SJSA1 (cell line): ENCODE results near the gene MIA. TPM values are rescaled to one million over a fixed set of nuclear protein-coding genes. Genes with fewer than 3 reads are reported as not detected.
"Not testable (repeated sequence)": the region's sequence is repeated elsewhere in the genome, so short reads cannot be mapped to it uniquely, and the experiment has no call there.

ENCODE experiments used
- DNase-seq, 2 experiments: peaks; one replicate each; pipeline ENCODE4 v3.0.0-alpha.2; 2015 to 2020; ENCODE audit warnings: low spot score in 2 of 2, low read depth in 1 of 2
- H3K27ac ChIP-seq: fragments of 250-450 bp; sonication (Bioruptor Pico); 2 replicates; pipeline ENCODE4 v1.5.1; 2020; ENCODE audit warnings: mild to moderate bottlenecking, moderate library complexity
- H3K27me3 ChIP-seq: fragments of 250-450 bp; sonication (Bioruptor Pico); replicated peaks from 2 replicates; pipeline ENCODE4 v1.5.1; 2020; ENCODE audit warnings: mild to moderate bottlenecking, moderate library complexity
- H3K36me3 ChIP-seq: fragments of 250-450 bp; sonication (Bioruptor Pico); 2 replicates; pipeline ENCODE4 v1.5.1; 2020; ENCODE audit warnings: mild to moderate bottlenecking
- H3K4me1 ChIP-seq: fragments of 250-450 bp; sonication (Bioruptor Pico); replicated peaks from 2 replicates; pipeline ENCODE4 v1.6.1; 2021; ENCODE audit warnings: mild to moderate bottlenecking
- H3K4me3 ChIP-seq: fragments of 250-450 bp; sonication (Bioruptor Pico); 2 replicates; pipeline ENCODE4 v1.5.1; 2020; ENCODE audit warnings: mild to moderate bottlenecking
- H3K9me3 ChIP-seq: fragments of 250-450 bp; sonication (Bioruptor Pico); replicated peaks from 2 replicates; pipeline ENCODE4 v1.5.1; 2020; ENCODE audit warnings: mild to moderate bottlenecking
- total RNA-seq: library from RNA; depleted of rRNA; stranded (reverse); fragments of >200 nt; shearing (Covaris generic); gene quantifications from 2 replicates; pipeline ENCODE4 v1.2.3, GENCODE V29; 2014

MIA gene
- total RNA-seq, 1 experiment from 2014 or later = not detected

DNA sequence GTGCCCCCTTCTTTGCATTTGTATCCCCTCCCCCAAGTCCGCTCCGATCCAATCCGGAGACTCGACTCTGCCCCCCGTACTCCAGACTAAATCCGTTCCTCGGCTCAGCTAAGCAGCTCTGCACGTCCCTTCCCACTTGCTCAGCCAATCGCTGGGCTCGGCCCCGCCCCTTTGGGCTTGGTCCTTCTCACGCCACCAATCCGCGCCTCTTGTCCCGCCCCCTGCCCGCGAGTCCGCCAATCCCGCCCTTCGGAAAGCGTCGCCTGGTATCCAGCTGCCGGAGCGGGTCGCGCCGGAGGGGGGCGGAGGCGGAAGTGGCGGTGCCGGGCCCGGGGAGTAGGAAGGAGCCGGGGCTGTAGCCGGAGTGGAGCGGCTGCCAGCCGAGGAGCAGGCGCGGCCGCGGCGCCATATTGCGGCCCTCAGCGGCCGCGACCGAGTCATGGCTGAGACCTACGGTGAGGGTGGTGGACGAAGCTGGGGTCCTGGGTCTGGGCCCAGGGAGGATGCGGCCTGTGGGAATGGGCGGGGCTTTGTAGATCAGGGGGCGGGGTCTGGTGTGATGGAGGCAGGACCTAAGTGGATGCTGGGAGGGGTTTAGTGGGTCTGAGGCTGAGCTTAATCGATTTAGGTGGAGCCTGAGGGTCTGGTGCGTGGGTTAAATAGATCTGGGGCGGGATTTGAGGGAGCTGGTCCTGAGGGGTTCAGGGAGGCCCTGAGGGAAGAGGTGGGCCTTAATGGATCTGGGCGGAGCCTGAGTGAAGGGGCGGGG is 2.8 kb downstream of the MIA start, which contains the start of gene RAB4B:
Gene RAB4B, plus strand, starts transcription at position 311 of the 769 bp plus-strand sequence. Its CDS starts 129 bp downstream, at position 440.
- H3K36me3 ChIP-seq = no peaks in the 10 kb centered on the region
- peaks cover 13% of the 10 kb centered on the region for H3K4me1 ChIP-seq
- peak within 1 kb of the TSS; percentile 70 for H3K4me3 ChIP-seq
- peak; percentile 100 for DNase-seq
- H3K27me3 ChIP-seq = no peaks in the 10 kb centered on the region
- H3K27ac ChIP-seq = peak within 1 kb of the TSS; percentile 78
- H3K9me3 ChIP-seq = no peaks in the 10 kb centered on the region

DNA sequence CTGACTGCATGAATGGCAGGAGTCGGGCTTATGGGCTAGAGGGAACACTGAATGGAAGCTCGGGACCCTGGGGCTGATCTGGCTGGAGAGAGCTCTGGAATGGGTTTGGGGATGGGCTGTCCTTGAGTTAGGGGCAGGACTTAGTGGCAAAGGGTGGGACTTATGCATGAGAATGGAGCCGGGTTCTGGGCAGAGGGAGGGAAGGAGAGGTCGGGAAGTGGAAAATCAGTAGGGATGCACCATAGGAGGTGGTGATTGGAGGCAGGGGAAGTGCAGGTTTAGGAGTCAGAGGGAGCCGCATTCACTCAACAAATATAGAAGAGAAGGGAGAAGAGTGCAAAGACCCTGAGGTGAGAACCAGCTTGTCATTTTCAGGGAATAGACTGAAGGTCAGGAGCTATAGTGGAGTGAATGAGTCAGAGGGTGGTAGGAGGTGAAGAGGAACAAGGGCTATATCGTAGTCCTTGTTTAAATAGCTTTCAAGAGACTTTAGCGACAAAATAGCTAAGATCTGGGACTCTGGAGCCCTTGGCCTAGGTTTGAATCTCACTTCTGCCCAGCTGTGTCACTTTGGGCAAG is 3.5 kb downstream of the MIA start:
- Histone ChIP-seq H3K36me3 (no peaks in the 10 kb centered on the region), H3K27me3 (no peaks in the 10 kb centered on the region), H3K4me3 (peak overlapping the region; percentile 70), H3K4me1 (peaks cover 13% of the 10 kb centered on the region), H3K27ac (no peak overlapping the region), H3K9me3 (no peaks in the 10 kb centered on the region)
- DNase-seq = no peak

DNA sequence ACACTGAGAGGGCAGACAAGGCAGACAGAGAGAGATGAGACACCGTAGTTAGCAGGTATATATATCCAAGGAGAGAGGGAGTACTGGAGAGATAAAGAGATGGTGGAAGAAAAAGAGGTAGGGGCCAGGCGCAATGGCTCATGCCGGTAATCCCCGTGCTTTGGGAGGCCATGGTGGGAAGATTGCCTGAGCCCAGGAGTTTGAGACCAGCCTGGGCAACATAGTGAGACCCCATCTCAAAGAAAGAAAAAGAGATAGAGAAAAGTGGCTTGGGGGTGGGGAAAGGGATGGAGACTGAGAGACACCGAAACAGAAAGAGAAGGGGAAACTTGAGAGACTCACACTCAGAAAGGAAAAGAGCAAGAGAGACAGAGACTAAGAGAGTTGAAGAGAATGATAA is 5.3 kb downstream of the MIA start:
- H3K4me1 ChIP-seq = peaks cover 13% of the 10 kb centered on the region
- no peak overlapping the region for H3K27ac ChIP-seq
- H3K4me3 ChIP-seq = no peak overlapping the region
- no peaks in the 10 kb centered on the region for H3K9me3 ChIP-seq
- H3K27me3 ChIP-seq = no peaks in the 10 kb centered on the region
- no peak for DNase-seq
- H3K36me3 ChIP-seq = no peaks in the 10 kb centered on the region

DNA sequence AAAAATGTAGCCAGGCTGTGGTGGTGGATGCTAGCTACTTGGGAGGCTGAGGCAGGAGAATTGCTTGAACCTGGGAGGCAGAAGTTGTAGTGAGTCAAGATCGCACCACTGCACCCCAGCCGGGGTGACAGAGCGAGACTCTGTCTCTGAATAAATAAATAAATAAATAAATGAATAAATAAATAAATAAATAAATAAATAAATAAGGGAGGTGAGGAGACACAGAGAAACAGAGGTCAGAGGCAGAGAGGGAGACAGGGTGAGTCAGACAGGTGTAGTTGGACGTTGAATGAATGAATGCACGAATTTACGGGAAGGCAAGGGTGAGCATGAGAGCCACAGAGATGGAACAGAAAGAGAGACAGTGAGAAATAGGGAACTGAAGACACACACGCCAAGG is 5.8 kb downstream of the MIA start:
- Histone ChIP-seq H3K4me3 (no peak overlapping the region), H3K36me3 (no peaks in the 10 kb centered on the region), H3K27ac (no peak overlapping the region), H3K27me3 (no peaks in the 10 kb centered on the region), H3K9me3 (no peaks in the 10 kb centered on the region), H3K4me1 (peaks cover 13% of the 10 kb centered on the region)
- no peak for DNase-seq

- no peaks in the 10 kb centered on the region for H3K9me3 ChIP-seq
- no peaks in the 10 kb centered on the region for H3K36me3 ChIP-seq
- H3K4me1 ChIP-seq = peaks cover 7% of the 10 kb centered on the region
- no peak overlapping the region for H3K27ac ChIP-seq
- H3K27me3 ChIP-seq = no peaks in the 10 kb centered on the region
- no peak for DNase-seq
- no peak overlapping the region for H3K4me3 ChIP-seq
Measured at GRCh38 chr19:40783711-40784110, 8.4 kb downstream of the MIA start.

GRCh38 chr19:40784146-40784545 is 8.8 kb downstream of the MIA start:
- H3K36me3 ChIP-seq, H3K4me1 ChIP-seq: not testable (repeated sequence)

GRCh38 chr19:40785526-40785925 is 10.2 kb downstream of the MIA start:
- H3K36me3 ChIP-seq = no peaks in the 10 kb centered on the region
- no peaks in the 10 kb centered on the region for H3K9me3 ChIP-seq
- DNase-seq = no peak
- H3K27ac ChIP-seq = no peak overlapping the region
- no peaks in the 10 kb centered on the region for H3K27me3 ChIP-seq
- H3K4me3 ChIP-seq = no peak overlapping the region
- H3K4me1 ChIP-seq = no peaks in the 10 kb centered on the region

More at GRCh38 chr19:40784146-40784545, 8.8 kb downstream of the MIA start:
- H3K9me3 ChIP-seq, DNase-seq, H3K27me3 ChIP-seq, H3K27ac ChIP-seq, H3K4me3 ChIP-seq: not testable (repeated sequence)

DNA sequence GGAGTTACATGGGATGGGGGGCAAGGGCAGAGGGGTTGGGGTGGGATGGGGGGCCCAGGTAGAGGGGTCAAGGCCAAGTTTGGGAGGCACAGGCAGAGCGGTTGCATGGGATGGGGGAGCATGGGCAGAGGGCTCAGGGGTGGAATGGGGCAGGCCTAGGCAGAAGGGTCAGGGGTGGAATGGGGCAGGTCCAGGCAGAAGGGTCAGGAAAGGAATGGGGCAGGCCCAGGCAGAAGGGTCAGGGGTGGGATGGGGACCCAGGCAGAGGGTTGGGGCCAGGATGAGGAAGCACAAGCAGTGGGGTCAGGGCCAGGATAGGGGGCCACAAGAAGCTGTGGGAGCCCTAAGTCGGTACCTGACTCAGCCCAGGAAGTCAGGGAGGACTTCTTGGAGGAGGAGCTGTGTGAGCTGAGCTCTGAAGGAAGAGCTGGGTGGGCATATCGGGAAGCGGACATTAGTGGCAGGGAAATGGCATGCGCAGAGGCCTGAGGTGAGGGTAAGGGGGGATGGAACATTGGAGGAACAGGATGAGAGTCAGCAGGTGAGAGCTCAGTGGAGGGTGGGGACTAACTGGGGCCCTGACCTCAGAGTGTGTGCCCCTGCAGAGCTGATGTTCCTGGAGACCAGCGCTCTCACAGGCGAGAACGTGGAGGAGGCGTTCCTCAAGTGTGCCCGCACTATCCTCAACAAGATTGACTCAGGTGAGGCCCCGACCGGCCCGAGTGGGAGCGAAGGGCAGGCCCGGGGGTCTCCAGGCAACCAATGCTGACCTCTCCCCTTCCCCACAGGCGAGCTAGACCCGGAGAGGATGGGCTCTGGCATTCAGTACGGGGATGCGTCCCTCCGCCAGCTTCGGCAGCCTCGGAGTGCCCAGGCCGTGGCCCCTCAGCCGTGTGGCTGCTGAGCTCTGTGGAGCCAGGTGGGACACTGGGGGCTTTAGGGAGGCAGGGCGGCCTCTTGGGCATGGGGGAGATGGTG is 11.0 kb downstream of the MIA start:
- H3K27ac ChIP-seq = no peak overlapping the region
- DNase-seq = no peak
- no peaks in the 10 kb centered on the region for H3K4me1 ChIP-seq
- no peaks in the 10 kb centered on the region for H3K9me3 ChIP-seq
- H3K27me3 ChIP-seq = no peaks in the 10 kb centered on the region
- no peak overlapping the region for H3K4me3 ChIP-seq
- no peaks in the 10 kb centered on the region for H3K36me3 ChIP-seq

GRCh38 chr19:40791349-40791748 is 16.0 kb downstream of the MIA start:
- no peak overlapping the region for H3K27ac ChIP-seq
- H3K4me1 ChIP-seq = no peaks in the 10 kb centered on the region
- no peak for DNase-seq
- no peak overlapping the region for H3K4me3 ChIP-seq
- H3K9me3 ChIP-seq = no peaks in the 10 kb centered on the region
- no peaks in the 10 kb centered on the region for H3K27me3 ChIP-seq
- 0 out of 2 replicates have a peak, but pooled peaks cover 3% of the 10 kb centered on the region for H3K36me3 ChIP-seq

- 0 out of 2 replicates have a peak, but pooled peaks cover 3% of the 10 kb centered on the region for H3K36me3 ChIP-seq
- H3K4me1 ChIP-seq = no peaks in the 10 kb centered on the region
- no peak for DNase-seq
- H3K27me3 ChIP-seq = no peaks in the 10 kb centered on the region
- H3K4me3 ChIP-seq = no peak overlapping the region
- no peak overlapping the region for H3K27ac ChIP-seq
- no peaks in the 10 kb centered on the region for H3K9me3 ChIP-seq
Measured at GRCh38 chr19:40791996-40792395, 16.7 kb downstream of the MIA start.

- no peaks in the 10 kb centered on the region for H3K9me3 ChIP-seq
- H3K27me3 ChIP-seq = no peaks in the 10 kb centered on the region
- peaks cover 25% of the 10 kb centered on the region for H3K36me3 ChIP-seq
- no peak for DNase-seq
- H3K4me1 ChIP-seq = peaks cover 25% of the 10 kb centered on the region
- H3K4me3 ChIP-seq = peak overlapping the region; percentile 85
- no peak overlapping the region for H3K27ac ChIP-seq
Measured at GRCh38 chr19:40797166-40797962, 22.0 kb downstream of the MIA start.

DNA sequence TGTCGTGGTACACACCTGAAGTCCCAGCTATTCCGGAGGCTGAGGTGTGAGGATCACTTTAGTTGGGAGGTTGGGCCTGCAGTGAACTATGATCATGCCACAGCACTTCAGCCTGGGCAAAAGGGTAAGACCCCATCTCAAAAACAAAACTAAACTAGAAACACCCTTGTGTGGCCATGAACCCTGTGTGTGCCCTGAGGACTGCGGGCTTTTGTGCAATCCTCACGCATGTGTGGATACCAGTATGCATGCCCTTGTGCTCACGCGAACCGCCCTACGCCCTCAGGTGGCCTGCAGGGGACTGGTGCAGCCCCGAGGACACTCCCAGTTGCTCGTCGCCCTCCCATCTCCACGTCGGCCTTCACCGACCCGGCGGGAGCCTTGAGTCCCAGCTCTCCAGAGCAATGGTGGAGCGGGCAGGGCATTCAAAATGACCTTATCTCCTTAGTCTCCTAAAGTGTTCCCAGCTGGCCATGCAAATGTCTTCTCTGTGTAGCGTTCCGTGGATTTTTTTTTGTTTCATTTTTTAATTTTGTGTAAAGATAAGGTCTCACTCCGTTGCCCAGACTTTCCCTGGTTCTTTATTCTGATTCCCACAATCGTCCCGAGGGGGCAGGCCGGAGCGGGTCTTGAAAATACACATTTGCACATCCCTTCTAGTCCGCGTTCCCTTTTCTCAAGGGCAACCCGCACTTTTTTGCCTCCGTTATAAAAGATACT is 22.8 kb downstream of the MIA start:
- H3K4me1 ChIP-seq = peaks cover 25% of the 10 kb centered on the region
- H3K4me3 ChIP-seq = peak overlapping the region; percentile 85
- peaks cover 31% of the 10 kb centered on the region for H3K36me3 ChIP-seq
- H3K27me3 ChIP-seq = no peaks in the 10 kb centered on the region
- peak overlapping the region; percentile 4 for H3K27ac ChIP-seq
- DNase-seq = peak in 1 of 2 experiments; percentile 79
- no peaks in the 10 kb centered on the region for H3K9me3 ChIP-seq
